Stimulated activated CD8-positive, alpha-beta memory T cell treated with anti-CD3 and anti-CD28 coated beads, Interleukin-15, amount 100 ng/mL, for 24 hours (primary cell): Measurements from ENCODE around the gene OTOF.

ENCODE experiments used
- DNase-seq: peaks from one replicate; pipeline ENCODE4 v3.0.0-alpha.2; 2020; ENCODE audit warnings: low read depth

The OTOF gene

GRCh38 chr2:26477911-26478253 lies at the start of gene OTOF:
OTOF (minus strand) TSS chr2:26478124.
- DNase-seq = no peak

DNA sequence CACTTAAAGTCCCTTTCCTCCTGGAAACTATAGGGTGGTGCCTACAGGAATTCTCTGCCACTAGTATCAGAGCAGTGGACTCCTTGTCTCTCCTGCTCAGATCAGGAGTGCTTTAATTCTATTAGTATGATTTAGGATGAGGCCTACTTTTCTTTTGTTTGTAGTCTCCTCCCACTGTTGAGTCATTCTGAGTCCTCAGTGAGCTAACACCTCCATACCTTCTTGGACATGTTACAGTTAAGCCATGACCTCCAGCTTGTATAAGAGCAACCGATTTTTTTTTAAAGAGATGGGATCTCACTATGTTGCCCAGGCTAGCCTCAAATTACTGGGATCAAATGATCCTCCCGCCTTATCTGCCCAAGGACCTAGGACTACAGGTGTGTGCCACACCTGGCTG lies 48.7 kb upstream of the OTOF start:
- DNase-seq = no peak

DNA sequence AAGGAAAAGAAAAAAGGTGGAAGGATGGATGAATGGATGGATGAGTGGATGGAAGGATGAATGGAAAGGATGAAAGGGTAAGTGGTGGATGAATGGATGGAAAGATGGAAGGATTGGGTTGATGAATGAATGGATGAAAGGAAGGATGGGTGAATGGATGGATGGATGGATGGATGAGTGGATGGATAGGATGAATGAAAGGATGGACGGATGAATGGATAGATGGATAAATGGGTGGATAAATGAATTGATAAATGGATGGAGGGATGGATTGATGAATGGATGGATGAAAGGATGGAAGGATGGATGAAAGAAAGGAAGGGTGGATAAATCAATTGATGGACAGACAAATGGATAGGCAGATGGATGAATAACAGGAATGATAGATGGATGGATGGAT lies 48.2 kb upstream of the OTOF start:
- DNase-seq = no peak

- DNase-seq = no peak
Observed at GRCh38 chr2:26523750-26524149, 45.8 kb upstream of the OTOF start.

GRCh38 chr2:26522751-26523171 lies 44.8 kb upstream of the OTOF start:
- DNase-seq = no peak

DNA sequence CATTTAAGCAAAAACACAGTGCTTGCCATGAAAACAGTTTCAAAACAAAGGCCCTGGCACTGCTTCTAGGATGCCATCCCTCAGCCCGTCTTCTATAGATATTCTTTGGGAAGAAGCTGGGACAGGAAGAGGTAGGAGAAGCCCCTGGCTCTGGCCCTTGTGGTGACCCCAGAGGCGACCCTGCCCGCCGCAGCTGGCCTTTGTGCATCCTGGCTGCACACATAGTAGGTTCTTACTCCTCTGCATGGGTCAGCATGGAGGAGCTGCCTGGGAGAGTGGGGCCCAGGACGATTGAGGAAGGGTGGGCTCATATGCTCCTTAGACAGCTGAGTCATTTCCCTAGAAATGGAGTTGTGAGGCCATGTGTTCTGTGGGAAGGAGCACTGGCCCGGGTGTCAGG lies 44.4 kb upstream of the OTOF start:
- no peak for DNase-seq

GRCh38 chr2:26521913-26522180 lies 43.9 kb upstream of the OTOF start:
- no peak for DNase-seq

DNA sequence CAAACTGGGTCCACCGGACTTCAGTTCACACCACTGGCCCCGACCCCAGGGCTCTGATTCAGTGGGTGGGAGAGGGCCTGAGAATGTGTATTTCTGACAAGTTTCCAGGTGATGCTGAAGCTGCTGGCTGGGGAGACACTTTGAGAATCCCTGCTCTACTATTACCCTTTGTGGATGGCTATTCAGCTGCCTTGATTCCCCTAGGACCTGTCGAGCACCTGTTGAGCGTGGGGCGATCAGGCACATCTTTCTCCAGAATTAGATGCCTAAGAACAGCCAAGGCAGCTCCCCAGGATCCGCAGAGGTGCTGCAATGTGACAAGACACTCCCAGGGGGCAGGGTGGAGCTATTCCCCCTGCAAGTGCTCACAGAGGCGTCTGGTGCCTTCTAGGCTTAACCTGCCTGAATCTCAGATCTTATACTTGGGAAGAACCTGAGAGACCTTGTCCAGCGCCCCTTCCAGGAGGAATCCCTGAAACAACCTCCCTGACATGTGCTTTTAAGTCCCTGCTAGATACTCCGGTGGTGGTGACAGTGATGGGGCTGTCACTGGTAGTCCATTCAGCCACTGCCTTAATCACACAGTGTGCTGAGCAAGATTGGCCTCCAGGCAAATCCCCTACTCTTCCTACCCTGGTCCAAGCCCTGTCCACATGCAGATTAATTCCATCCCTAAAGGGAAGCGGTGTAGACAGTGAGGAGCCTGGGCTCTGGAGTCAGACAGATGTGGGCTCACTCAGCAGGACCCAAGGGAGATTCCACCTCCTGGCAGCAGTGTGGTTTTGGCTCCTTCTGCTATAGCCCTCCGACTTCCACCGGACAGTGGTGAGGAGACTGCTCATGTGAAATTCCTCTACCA lies 43.4 kb upstream of the OTOF start:
- DNase-seq = no peak

- no peak for DNase-seq
Observed at GRCh38 chr2:26520148-26520449, 42.2 kb upstream of the OTOF start.

DNA sequence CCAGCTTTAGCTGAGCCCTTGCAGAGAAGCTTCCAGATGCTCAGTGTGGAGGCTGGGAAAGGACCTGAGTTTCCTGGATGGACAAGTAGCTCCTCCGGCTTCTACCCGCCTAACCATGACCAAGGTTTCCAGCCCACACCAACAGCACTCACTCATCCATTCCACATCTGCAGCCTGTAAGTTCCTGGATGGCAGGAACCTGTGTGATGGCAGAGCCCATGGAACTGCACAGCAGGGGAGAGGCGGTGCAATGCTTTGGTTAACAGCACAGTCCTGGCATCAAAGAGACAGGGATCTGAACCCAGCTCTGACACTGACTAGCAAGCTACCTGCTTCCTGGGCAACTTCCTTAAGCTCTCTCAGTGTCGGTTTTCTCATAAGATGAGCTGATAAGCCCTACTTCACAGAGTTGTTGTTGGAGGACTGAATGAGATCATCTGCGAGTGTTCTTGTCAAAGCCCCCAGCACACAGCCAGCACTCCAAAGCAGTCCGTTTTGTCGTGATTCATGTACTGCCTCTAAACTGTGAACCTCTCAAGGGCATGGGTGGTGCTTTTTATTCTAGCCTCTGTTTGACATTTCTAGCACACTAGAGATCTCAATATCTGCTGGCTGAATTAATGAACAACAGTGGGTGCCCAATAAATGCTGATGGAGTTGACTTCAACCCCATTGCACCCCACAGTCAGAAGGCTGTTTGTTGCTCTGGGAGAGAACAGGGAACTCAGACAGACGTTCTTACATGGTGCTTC lies 41.6 kb upstream of the OTOF start:
- DNase-seq = no peak

DNA sequence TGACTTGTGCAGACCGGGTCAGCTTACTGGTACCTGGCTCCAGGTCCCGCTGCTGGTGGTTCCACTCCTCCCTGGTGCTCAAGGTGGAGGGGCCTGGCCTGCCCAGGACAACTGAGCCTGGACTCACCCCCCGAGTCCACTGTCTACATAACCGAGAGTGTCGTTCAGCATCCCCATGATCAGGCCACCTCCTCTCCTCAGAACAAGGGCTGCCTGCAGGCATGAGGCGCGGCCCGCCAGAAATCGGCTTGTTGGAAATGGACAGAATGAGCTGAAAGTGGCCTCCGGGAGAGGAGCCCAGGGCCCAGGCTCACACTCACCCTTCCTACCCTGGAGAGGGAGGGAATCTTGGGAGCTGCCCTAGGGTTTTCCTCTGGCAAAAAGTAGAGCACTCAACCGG lies 38.9 kb upstream of the OTOF start:
- DNase-seq = no peak

DNA sequence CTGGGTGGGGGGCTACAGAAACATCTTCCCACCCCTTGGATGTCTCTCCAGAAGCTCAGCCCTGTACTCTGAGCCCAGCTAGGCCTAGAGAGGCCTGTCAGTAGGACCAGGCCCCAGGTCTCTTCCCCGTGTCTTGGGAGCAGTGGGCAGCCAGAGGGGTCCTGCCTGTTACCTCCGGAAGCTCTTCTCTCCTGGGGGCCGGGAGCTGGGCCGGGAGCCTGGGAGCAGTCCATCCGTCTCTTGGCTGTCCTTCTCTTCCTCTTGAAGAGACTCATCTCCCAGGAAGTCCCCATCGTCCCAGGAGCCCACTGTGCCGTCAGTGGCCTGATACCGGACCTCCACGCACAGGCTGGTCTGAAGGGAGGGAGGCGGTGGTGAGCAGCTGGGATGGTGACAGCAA lies 38.3 kb upstream of the OTOF start:
- no peak for DNase-seq

DNA sequence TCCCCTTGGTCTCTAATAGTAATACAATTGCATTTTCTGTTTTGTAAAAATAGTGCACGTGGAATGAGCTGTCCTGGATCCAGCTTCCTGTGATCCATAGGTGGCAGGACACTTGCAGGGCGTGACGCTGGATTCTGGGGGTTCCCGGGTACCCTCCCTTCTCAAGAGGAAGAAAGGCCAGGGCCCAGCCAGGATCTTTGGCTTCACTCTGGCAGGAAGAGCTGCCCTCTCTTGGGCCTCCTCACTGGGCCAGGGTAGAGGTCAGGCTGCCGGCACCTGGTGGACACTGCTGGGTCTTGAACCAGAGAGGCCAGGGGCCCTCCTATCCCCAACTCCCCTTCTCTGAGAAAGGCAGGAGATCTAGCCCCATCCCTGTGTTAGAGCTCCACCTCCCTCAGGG lies 37.8 kb upstream of the OTOF start:
- DNase-seq = no peak

- no peak for DNase-seq
Observed at GRCh38 chr2:26514045-26514444, 36.1 kb upstream of the OTOF start.

- no peak for DNase-seq
Observed at GRCh38 chr2:26513261-26513660, 35.3 kb upstream of the OTOF start.

DNA sequence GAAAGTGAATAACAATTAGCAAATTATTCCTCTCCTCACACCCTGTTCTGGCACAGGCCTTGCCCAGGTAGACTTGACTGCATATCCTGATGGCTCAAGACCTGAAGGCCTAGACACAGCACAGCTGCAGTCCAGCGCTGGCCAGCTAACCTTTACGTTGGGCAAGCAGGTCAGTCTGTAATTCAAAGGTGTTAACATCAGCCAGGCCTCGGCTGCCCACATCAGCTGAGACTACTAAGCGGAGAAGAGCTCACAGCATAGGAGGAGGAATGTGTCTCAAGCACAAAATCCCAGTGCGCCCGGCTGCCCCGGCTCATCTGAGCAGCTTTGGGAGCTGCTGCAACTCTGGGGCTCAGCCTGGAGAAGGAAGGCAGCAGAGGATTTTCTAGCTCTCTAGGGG lies 33.5 kb upstream of the OTOF start:
- no peak for DNase-seq

DNA sequence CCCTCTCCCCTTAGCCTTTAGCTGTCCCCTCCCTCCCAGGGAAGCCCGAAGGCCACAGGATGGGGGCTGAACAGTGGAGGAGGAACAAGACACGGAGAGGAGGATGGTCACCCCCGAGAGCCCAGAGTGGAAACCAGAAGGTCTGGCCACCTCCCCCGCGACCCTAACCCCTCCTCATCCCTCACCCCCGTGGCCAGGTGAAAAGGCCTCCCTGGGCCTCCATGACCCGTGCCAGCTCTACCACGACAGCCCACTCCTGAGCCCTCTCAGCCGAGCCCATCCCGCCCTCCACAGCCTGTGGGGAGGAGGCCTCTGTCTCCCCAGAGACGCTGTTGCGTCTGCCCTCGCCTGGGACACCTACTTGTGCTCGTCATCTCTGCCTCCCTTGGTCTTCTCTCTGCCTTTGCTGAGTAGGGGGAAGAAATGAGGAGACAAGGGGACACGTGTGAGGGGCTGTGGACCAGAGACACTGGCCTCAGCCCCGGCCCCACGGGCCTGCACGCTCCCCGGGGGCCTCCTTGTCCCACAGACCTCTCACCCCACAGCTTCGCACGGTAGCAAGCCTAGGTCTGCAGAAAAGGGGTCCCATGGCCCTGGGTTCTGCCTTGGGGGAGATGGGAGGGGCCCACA lies 32.5 kb upstream of the OTOF start:
- DNase-seq = no peak

GRCh38 chr2:26509141-26509540 lies 31.2 kb upstream of the OTOF start:
- DNase-seq = no peak

DNA sequence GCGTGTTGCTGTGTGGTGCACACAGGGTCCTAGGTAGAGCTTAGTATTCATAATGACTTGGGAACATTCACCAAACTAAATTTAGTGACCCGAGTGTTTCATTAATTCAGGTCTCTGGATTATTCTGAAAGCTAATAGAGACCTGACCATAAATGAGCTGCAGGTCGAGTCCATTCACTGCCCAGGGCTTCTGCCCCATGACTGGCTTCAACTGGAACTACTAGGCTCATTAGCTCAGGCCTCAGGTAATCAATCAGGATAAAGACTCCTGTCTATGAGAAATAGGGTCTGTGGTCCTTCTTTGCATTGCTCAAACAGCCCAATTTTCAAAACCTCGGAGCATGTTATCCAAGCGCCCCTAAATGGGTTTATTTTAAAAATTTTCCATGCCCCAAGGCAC lies 30.0 kb upstream of the OTOF start:
- no peak for DNase-seq

GRCh38 chr2:26507088-26507487 lies 29.2 kb upstream of the OTOF start:
- no peak for DNase-seq

DNA sequence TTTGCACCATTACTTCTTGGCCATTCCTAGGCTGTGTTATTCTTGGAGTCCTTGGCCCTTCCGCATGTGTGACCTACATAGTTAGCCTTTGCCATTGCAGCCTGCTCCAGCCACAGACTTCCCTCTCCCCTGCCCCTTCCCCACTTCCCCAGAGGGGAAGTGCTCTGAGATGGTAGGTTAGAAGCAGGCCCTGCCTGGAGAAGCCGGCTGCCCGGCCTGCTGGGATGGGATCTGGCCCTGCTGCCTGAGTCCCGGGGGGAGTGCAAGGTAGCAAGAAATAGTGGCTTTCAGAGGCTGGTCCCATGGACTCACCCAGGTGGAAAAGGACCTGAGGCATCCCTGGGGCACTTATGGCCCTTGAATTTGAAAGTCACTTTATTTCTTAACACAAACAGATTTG lies 28.4 kb upstream of the OTOF start:
- no peak for DNase-seq

- no peak for DNase-seq
Observed at GRCh38 chr2:26504002-26504401, 26.1 kb upstream of the OTOF start.

DNA sequence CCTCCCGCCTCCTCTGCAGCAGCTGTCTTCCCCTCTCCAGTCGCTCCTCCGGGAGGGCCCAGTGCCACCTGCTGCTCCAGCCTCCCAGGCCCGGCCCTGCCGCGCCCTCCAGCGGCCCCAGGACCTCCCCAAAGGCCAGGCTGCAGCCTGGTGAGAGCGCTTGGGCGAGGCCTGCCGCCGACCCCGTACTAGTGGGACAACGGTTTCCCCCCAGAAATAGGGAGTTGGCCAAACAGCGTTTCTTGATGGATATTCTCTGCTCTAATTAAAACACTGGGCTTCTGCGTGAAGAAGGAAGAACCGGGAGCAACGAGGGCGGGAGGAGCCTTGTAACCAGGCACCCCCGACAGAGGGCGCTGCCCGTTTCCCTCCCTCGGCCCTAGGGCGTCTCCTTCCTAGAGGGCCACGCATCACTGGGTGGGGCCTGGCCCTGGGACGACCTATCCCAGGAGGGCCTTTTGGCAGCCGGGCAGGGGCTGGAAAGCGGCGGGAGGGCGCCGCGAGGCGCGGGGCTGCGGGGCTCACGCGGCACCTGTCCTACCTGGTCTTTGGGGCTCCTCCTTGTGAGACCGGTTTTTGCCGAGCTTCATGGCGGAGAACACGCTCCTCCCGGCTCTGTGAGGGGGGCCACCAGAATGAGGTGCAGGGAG lies 25.4 kb upstream of the OTOF start:
- peak; percentile 75 for DNase-seq
